NCI-H1930 (cell line): ENCODE measurements around the gene CD80.
"Not testable (repeated sequence)": the region's sequence is repeated elsewhere in the genome, so short reads cannot be mapped to it uniquely, and the experiment has no call there.

Source experiments
- DNase-seq, 2 experiments: peaks; one replicate each; lab custom pipeline; 2025; lab: John Stamatoyannopoulos, UW

CD80 gene

GRCh38 chr3:119582178-119582577, 22.8 kb upstream of the CD80 start:
- no peak for DNase-seq

- DNase-seq, result peak in 1 of 2 experiments; percentile 3
These were observed 20.8 kb upstream of the CD80 start for GRCh38 chr3:119580067-119580760.

GRCh38 chr3:119579366-119580066, 20.1 kb upstream of the CD80 start, which contains the start of gene ADPRH:
ADPRH (plus strand) TSS chr3:119579492; CDS start chr3:119582170, 2,678 bp downstream.
- DNase-seq, result peak in 1 of 2 experiments; percentile 18

DNA sequence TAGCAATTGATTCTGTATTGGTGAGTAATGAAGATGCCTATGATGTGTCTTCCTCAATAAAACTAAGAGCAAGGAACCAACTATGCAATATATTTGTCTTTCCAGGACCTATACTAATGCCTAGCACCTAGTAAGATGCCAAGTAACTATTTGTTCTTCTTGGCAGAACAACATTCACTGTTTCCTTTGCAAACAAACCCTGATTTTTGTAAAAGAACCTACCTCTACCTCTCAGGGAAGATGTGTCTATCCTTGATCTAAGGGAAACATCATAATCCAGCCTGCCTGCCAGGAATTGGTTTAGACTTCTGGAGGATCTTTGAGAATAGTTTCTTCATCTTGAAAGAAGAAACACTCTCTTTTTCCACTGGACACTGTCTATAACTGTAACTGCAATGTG, 16.1 kb upstream of the CD80 start:
- DNase-seq, result no peak

- DNase-seq, result no peak
These were observed 12.3 kb upstream of the CD80 start for GRCh38 chr3:119571688-119572087.

DNA sequence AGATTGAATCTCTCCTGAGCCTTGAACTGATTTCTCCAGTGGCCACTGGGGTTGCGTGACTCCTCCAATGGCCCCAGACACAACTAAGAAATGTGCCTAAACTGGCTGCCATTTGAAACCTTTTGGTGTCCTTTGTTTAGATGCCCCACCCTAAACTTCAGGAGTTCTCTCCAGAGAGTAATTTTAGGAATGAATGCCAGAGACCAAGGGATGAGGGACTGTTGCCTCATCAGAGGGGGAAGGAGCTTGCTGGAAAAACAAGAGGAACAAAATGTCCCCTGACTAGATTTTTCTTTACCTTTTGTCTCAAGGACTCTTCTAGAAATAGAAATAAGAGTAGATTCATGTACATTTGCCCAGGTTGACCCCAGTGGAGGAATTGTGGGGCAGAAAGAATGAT, 11.8 kb upstream of the CD80 start:
- DNase-seq, result no peak

- no peak for DNase-seq
These were observed 10.8 kb upstream of the CD80 start for GRCh38 chr3:119570229-119570628.

GRCh38 chr3:119569156-119569555, 9.7 kb upstream of the CD80 start:
- no peak for DNase-seq

DNA sequence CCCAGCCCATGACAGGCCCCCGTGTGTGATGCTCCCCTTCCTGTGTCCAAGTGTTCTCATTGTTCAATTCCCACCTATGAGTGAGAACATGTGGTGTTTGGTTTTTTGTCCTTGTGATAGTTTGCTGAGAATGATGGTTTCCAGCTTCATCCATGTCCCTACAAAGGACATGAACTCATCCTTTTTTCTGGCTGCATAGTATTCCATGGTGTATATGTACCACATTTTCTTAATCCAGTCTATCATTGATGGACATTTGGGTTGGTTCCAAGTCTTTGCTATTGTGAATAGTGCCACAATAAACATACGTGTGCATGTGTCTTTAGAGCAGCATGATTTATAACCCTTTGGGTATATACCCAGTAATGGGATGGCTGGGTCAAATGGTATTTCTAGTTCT, 3.9 kb upstream of the CD80 start:
- DNase-seq, result not testable (repeated sequence)

DNA sequence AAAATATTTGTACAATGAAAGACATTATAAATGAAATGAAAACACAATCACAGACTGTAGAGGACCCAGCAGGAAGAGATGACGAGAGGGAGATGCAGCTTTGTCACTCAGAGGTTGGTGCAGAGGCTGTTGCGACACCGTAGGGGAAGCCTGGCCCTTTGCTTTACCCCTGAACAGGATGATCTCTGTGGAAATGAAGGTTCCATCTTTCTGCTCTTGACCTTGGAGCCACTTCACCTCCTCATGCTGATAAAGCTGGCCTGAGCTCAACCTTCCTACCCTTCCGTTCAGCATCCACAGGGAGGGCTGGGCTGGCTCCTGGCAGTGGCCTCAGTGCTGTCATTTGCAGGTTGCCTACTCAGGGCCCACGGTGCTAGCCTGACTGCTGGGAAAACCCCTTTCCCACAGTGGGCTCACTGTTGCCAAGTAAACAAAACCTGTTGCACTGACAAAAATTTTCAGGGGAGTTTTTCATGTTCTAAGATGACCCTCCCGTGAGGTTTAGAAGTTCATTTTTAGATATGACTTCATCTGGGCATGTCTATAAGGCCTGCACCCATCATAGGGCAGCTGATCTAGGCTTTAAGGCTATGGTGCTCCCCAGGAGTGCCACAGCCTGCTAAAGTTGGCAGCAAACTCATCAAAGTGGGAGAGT, 3.0 kb upstream of the CD80 start:
- no peak for DNase-seq

GRCh38 chr3:119560160-119560559, 746 bp upstream of the CD80 start:
- DNase-seq, result no peak

DNA sequence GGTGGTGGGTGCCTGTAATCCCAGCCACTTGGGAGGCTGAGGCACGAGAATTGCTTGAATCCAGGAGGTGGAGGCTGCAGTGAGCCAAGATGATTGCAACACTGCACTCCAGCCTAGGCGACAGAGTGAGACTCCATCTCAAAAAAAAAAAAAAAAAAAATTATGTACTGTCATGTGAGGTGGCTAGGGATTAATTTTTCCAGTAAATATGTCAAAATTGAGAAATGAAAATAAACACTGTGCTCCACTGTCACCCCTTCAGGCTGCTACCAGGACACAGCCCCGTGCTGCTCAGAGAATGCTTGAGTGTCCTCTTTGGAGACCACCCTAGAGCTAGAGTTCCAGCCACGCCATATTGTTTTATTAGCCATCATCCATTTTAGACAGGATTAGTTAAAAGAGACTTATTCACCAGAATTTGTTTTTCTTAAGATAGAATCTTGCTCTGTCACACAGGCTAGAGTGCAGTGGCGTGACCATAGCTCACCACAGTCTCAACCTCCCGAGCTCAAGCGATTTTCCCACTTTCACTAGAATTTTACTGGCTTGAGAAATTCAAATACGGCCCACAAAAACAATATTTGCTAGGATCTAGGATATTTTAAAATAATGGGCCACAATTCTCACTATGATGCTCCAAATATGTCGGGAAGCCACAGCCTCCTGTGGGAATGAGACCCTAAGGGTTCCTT, 642 bp downstream of the CD80 start:
- DNase-seq, result no peak

DNA sequence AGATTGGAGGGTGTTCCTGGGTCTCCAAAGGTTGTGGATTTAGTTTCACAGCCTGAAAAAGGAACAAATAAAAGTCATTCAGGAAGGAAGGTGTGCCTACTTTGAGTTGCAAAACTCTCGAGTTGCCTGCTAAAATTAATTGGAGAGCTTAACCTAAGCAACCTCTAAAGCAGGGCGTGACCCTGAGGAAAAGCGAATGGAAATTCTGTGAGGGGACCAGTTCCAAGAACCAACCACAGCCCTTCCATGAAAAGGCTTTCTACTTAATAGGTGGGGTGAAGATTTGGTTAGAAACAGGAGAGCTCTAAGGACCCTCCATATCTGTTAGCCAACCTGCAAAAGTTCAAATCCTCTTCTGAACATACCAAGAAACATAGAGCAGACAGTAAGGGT, 1.5 kb downstream of the CD80 start:
- DNase-seq, result no peak

DNA sequence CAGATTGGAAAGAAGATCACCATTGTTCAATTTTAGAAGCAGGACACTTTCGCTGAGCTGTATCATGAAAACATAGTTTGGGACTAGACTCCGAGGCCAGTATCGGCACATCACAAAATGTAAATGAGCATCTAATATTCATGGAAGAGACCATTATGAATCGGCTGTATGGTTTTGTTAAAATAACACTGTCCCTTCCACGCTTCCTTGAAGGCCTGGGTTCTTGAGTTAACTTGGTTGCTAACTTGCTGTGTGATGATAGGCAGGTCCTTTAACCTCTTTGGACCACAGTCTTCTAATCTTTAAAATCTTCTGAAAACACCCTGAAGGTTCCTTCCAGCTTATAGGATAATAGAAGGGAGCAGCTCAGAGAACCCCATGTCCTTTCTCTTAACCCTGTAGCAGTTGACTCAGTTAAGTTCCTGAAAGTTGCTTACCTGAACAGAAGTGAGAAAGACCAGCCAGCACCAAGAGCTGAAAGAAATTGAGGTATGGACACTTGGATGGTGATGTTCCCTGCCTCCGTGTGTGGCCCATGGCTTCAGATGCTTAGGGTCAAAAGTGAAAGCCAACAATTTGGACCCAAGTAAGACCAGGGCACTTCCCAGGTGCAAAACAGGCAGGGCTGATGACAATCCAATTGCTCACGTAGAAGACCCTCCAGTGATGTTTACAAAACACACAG, 2.1 kb downstream of the CD80 start:
- no peak for DNase-seq

GRCh38 chr3:119555929-119556328, 3.5 kb downstream of the CD80 start:
- no peak for DNase-seq

DNA sequence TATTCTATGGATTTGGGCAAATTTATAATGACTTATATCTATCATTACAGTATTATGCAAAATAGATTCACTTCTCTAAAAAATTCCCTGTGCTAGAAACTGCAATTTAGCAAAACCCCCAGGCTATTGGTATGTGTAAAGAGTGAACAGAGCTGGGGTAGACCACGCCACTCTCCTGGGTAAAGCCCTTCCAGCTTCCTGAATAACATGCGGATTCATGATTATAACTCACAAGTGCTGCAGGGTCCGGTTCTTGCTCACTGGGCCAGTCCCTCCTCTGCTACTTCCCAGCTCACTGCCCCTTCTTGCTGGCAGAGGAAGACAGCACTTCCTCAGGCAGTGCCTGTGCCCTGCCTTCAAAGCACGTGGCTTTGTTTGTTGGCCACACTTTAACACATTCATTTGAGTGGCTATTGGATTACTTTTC, 4.1 kb downstream of the CD80 start:
- no peak for DNase-seq

- no peak for DNase-seq
These were observed 5.5 kb downstream of the CD80 start for GRCh38 chr3:119553823-119554415.

DNA sequence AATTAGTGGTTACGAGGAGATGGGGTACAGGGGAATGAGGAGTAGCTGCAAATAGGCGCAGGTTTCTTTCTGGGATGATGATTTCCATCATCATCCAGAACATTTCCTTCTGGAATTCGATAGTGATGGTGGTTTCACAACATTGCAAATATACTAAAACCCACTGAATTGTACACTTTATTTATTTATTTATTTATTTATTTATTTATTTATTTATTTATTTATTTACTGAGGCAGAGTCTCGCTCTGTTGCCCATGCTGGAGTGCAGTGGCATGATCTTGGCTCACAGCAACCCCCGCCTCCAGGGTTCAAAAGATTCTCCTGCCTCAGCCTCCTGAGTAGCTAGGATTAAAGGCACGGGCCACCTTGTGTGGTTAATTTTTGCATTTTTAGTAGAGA, 6.5 kb downstream of the CD80 start:
- DNase-seq, result not testable (repeated sequence)

DNA sequence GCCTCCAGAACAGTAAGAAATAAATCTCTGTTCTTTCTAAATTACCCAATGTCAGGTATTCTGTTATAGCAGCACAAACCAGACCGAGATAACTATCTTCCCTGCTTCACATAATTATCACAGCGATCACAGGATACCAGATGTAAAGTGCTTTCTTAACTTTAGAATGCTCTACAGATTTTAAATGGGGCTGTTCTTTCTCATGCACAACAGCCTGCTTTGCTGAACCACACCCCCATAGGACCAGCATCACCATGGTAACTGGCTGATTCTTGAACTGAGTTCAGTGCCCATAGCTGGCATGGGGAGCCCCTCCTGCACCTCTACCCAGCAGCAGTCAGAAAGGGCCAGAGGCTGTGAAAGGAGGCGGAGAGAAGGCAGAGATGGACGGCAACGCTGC, 7.8 kb downstream of the CD80 start:
- no peak for DNase-seq

GRCh38 chr3:119550192-119550910, 9.1 kb downstream of the CD80 start:
- DNase-seq, result no peak

DNA sequence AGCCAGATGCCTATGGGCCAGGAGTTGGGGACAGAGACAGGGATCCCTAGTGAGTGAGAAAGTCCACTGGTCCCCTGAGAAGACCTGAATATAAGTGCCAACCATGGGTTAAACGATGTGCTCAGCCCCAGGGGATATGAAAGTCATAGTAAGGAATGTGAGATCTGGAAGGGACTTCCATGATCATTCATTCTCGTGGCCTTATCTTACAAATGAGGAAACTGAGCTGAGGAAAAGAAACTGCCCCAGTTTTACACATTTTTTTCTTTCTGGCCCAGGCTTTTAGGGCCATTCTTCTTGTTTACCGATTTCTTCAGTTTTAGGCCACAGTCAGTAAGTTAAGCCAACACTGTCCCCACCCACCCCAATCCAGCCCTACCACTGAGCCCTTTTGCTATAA, 11.1 kb downstream of the CD80 start:
- no peak for DNase-seq
